BE2C (cell line): ENCODE results near the gene C19orf85. TPM values are rescaled to one million over a fixed set of nuclear protein-coding genes. Genes with fewer than 3 reads are reported as not detected.

Source experiments
- DNase-seq: peaks from one replicate; pipeline ENCODE4 v3.0.0-alpha.2; 2020
- H3K27me3 ChIP-seq: fragments of 250-450 bp; sonication (Bioruptor Pico); 2 replicates; pipeline ENCODE4 v1.5.1; 2020; ENCODE audit warnings: mild to moderate bottlenecking
- H3K36me3 ChIP-seq: fragments of 250-450 bp; sonication (Bioruptor Pico); 2 replicates; pipeline ENCODE4 v1.5.1; 2020; ENCODE audit warnings: mild to moderate bottlenecking
- H3K4me1 ChIP-seq: fragments of 250-450 bp; sonication (Bioruptor Pico); 2 replicates; pipeline ENCODE4 v1.5.1; 2020
- H3K4me3 ChIP-seq: 2 replicates; pipeline ENCODE4 v1.5.1; 2011; ENCODE audit warnings: low read depth, low read length
- H3K9me3 ChIP-seq: fragments of 250-450 bp; sonication (Bioruptor Pico); 2 replicates; pipeline ENCODE4 v1.5.1; 2020
- polyA plus RNA-seq: library from polyadenylated mRNA; unstranded; fragments of >200 nt; gene quantifications from one replicate; pipeline ENCODE4 v1.2.1, GENCODE V29; 2012; ENCODE audit warnings: low read depth, missing spikeins; ENCODE audit not compliant: insufficient read length, insufficient read depth
- TF ChIP-seq, protein P1 (sequence below): IDR thresholded peaks from 2 replicates; pipeline ENCODE4 v1.5.1; 2012; ENCODE audit warnings: mild to moderate bottlenecking, low read depth, low read length

C19orf85 gene
- polyA plus RNA-seq: not detected

DNA sequence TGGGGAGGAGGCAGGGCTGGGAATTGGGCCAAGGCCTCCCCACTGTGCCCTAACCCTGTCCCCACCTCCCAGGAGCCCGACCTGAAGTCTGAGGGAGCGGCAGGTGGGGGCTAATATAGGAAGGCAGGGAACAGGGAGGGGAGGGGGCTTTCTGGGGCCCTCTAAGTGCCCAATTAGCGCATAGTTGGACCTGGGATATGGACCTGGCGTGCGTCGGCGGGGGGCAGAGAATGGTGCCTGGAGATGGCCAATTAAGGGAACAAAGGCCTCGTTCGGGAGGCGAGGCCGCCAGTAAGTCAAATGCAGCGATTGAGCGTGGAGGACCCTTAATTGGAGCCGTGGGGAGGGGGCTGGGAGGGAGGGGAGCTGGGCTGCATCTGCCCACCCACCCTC, at the start of gene C19orf85:
TSS of gene C19orf85 (minus strand) at position 90 of the 393 bp plus-strand sequence. CDS start 197 bp downstream, outside the sequence.
- Histone ChIP-seq H3K9me3 (no peaks in the 10 kb centered on the region), H3K4me1 (peaks cover 8% of the 10 kb centered on the region), H3K36me3 (no peaks in the 10 kb centered on the region), H3K27me3 (no peaks in the 10 kb centered on the region), H3K4me3 (no peak within 1 kb of the TSS)
- DNase-seq: no peak
- TF ChIP-seq, protein P1, sequence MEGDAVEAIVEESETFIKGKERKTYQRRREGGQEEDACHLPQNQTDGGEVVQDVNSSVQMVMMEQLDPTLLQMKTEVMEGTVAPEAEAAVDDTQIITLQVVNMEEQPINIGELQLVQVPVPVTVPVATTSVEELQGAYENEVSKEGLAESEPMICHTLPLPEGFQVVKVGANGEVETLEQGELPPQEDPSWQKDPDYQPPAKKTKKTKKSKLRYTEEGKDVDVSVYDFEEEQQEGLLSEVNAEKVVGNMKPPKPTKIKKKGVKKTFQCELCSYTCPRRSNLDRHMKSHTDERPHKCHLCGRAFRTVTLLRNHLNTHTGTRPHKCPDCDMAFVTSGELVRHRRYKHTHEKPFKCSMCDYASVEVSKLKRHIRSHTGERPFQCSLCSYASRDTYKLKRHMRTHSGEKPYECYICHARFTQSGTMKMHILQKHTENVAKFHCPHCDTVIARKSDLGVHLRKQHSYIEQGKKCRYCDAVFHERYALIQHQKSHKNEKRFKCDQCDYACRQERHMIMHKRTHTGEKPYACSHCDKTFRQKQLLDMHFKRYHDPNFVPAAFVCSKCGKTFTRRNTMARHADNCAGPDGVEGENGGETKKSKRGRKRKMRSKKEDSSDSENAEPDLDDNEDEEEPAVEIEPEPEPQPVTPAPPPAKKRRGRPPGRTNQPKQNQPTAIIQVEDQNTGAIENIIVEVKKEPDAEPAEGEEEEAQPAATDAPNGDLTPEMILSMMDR: no peak

DNA sequence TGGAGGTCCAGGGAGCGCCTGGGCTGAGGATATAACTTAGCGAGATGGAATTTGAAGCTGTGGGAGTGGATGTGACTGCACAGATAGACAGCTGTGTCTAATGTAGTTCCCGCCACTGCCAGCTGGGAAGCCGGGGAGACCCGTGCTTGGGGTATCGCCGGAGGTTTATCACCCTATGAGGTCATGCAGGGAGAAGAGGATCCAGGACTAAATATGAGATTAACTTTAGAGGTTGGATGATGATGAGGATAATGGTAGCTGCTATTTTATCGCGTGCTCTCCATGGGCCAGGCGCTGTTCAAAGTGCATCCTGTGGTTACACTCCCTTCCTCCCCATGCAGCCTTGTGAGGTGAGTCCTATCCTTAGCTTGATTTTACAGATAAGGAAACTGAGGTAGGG, 43.6 kb upstream of the C19orf85 start:
- no peaks in the 10 kb centered on the region for H3K36me3 ChIP-seq
- no peaks in the 10 kb centered on the region; the same call in none of the 2 replicates for H3K27me3 ChIP-seq
- TF ChIP-seq, protein P1: no peak
- peaks cover 4% of the 10 kb centered on the region for H3K9me3 ChIP-seq
- H3K4me3 ChIP-seq: no peak overlapping the region
- H3K4me1 ChIP-seq: no peaks in the 10 kb centered on the region
- DNase-seq: no peak

DNA sequence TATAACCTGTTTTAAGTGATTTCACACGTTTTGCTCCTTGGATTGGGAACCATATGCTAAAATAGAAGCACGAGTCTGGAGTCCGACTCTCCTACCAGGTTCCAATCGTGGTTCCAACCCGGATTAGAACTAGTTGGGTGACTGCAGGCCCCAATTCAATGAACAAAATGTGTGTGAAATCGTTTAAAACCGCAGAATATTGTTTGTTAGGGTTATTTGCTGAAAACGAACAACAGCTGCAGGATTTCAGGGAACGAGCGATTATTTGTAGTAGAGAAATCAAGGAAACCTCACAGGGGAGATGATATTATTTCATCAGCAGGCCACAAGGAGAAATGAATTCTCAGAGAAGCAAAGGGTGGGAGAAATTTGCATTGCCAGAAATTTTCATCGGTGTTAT, 40.4 kb upstream of the C19orf85 start:
- DNase-seq: no peak
- H3K4me3 ChIP-seq: no peak overlapping the region
- TF ChIP-seq, protein P1: no peak
- H3K27me3 ChIP-seq: no peaks in the 10 kb centered on the region
- no peaks in the 10 kb centered on the region for H3K4me1 ChIP-seq
- H3K9me3 ChIP-seq: peaks cover 4% of the 10 kb centered on the region
- no peaks in the 10 kb centered on the region for H3K36me3 ChIP-seq

DNA sequence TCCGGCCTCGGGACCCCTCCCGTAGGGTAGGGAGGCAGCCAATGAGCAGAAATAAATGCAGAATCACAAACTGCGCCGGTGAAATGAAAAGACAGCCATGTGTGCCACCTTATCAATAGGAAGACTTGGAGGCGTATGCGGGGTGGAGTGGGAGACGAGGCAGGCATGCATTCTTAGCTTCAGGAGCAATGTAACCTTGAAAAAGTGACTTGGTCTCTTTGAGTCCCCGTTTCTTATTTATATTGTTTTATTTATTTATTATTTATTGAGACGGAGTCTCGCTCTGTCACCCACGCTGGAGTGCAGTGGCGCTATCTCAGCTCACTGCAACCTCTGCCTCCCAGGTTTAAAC, 39.7 kb upstream of the C19orf85 start:
- Histone ChIP-seq H3K4me3 (no peak overlapping the region), H3K9me3 (peaks cover 4% of the 10 kb centered on the region), H3K4me1 (no peaks in the 10 kb centered on the region), H3K36me3 (no peaks in the 10 kb centered on the region), H3K27me3 (no peaks in the 10 kb centered on the region)
- TF ChIP-seq, protein P1: no peak
- DNase-seq: no peak

DNA sequence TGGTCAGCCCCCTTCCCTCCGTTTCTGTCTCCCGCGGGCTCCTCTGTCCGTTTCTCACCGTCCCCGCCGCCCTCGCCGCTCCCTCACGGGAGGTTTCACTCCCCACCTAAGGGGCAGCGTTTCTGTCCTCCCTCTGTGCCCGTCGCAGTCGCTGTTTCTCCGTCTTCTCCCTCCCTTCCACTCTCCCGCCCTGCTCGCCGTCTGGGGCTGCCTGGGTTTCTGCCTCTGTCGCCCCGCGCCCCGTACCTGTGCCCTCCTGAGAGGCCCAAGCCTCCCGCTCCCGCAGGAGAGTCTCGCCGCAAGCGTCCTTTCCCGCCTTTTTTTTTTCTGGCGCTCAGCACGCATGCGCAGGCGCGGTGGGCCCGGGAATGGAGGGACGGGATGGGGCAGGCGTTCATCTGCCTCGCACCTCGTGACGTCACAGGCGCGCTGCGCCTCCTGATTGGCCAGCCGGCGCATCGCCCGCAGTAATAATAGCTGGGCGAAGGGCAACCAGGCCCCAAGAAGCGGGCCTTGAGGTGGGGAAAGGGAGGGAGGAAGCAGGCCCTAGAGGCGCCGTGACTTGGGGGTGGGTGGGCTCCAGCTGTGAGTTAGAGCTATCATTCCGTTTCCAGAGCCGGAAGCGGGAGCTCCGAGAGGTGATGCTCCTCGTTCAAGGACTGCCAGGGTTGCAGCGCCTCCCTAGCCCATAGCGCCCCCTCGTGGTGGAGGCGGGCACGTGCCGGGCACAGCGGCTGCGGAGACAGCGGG, 39.1 kb upstream of the C19orf85 start:
- DNase-seq: peak; percentile 95
- Histone ChIP-seq H3K9me3 (peaks cover 4% of the 10 kb centered on the region), H3K36me3 (no peaks in the 10 kb centered on the region), H3K4me3 (peak overlapping the region; percentile 34; the same call in 1 of the 2 replicates), H3K4me1 (no peaks in the 10 kb centered on the region), H3K27me3 (no peaks in the 10 kb centered on the region)
- TF ChIP-seq, protein P1: peak; percentile 90

DNA sequence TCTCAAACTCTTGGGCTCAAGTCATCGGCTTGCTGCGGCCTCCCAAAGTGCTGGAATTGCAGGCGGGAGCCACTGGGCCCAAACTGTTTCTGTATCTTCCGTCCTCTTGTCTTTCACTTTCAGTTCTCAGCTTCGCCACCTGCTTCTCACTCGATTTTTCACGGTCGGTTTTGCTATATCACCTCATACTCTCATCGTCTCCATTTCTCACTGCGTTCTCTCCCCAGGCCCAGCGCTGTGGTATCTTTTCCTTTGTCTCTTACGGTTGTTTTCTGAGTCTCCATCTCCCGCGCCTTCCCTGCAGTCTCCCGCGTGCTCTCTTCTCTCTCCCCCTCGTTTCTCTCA, 38.6 kb upstream of the C19orf85 start:
- TF ChIP-seq, protein P1: no peak
- Histone ChIP-seq H3K27me3 (no peaks in the 10 kb centered on the region), H3K4me3 (no peak overlapping the region), H3K36me3 (no peaks in the 10 kb centered on the region), H3K9me3 (peaks cover 4% of the 10 kb centered on the region), H3K4me1 (no peaks in the 10 kb centered on the region)
- no peak for DNase-seq
